HG03095 (cell line): ENCODE data around the gene MRPL55.

ENCODE experiments used
- ATAC-seq: cut with Tn5 transposase; IDR thresholded peaks from one replicate; pipeline ENCODE4 v1.9.1; 2021; ENCODE audit warnings: moderate library complexity; ENCODE audit not compliant: unreplicated experiment

Gene MRPL55

GRCh38 chr1:228088586-228089498, 20.3 kb downstream of the MRPL55 start:
- ATAC-seq = no peak

- no peak for ATAC-seq
Measured at GRCh38 chr1:228087771-228088251, 21.3 kb downstream of the MRPL55 start.

- ATAC-seq = no peak
Measured at GRCh38 chr1:228085287-228085951, 23.7 kb downstream of the MRPL55 start.

- no peak for ATAC-seq
Measured at GRCh38 chr1:228084797-228085196, 24.3 kb downstream of the MRPL55 start.

GRCh38 chr1:228084325-228084724, 24.8 kb downstream of the MRPL55 start:
- no peak for ATAC-seq

- ATAC-seq = no peak
Measured at GRCh38 chr1:228083871-228084278, 25.2 kb downstream of the MRPL55 start.

GRCh38 chr1:228082918-228083870, 25.9 kb downstream of the MRPL55 start:
- ATAC-seq = peak; percentile 14

- peak; percentile 75 for ATAC-seq
Measured at GRCh38 chr1:228082214-228082917, 26.7 kb downstream of the MRPL55 start, which contains the start of gene ARF1. Gene ARF1 (plus strand): TSS chr1:228082708. CDS start chr1:228097115, 14,407 bp downstream.

GRCh38 chr1:228081578-228082213, 27.4 kb downstream of the MRPL55 start:
- peak; percentile 14 for ATAC-seq

GRCh38 chr1:228081144-228081543, 28.0 kb downstream of the MRPL55 start:
- no peak for ATAC-seq

GRCh38 chr1:228079601-228080263, 29.4 kb downstream of the MRPL55 start:
- ATAC-seq = no peak

GRCh38 chr1:228079013-228079412, 30.1 kb downstream of the MRPL55 start:
- no peak for ATAC-seq

- ATAC-seq = no peak
Measured at GRCh38 chr1:228077565-228078330, 31.4 kb downstream of the MRPL55 start.

- no peak for ATAC-seq
Measured at GRCh38 chr1:228076796-228077430, 32.2 kb downstream of the MRPL55 start.

- ATAC-seq = no peak
Measured at GRCh38 chr1:228075801-228076271, 33.3 kb downstream of the MRPL55 start.

- ATAC-seq = no peak
Measured at GRCh38 chr1:228074954-228075730, 34.0 kb downstream of the MRPL55 start.
